ENCODE results near the gene LY86. TPM values are rescaled to one million over a fixed set of nuclear protein-coding genes. Genes with fewer than 3 reads are reported as not detected.

LY86 gene
- polyA plus RNA-seq, 1 of the 3 experiments (the other 2 are of a cell fraction): not detected

- Histone ChIP-seq H3K27ac (ENCODE audit: low read depth in 2 of 2, low read length in 1 of 2) (no peak overlapping the region), H3K4me3 (ENCODE audit: low read depth in 2 of 2, low read length in 1 of 2) (no peak overlapping the region), H3K4me1 (ENCODE audit: control insufficient read depth in 1 of 2, insufficient read depth in 2 of 2, low read depth in 1 of 2, low read length in 1 of 2) (no peaks in the 10 kb centered on the region), H3K4me2 (no peak overlapping the region), H3K9me2 (no peaks in the 10 kb centered on the region), H3K36me3 (replicated peaks in 1 of 2; ENCODE audit: control insufficient read depth in 1 of 2, insufficient read depth in 2 of 2, low read length in 1 of 2) (no peaks in the 10 kb centered on the region), H3K9me3 (no peaks in the 10 kb centered on the region), H2AFZ (ENCODE audit: low read depth) (no peak overlapping the region), H4K20me1 (ENCODE audit: insufficient read depth) (no peaks in the 10 kb centered on the region), H3K27me3 (ENCODE audit: insufficient read depth) (no peaks in the 10 kb centered on the region), H3K79me2 (ENCODE audit: insufficient read depth) (no peaks in the 10 kb centered on the region), H3F3A (replicated peaks; ENCODE audit: insufficient read depth) (no peaks in the 10 kb centered on the region), H3K9ac (no peak overlapping the region)
- 38% methylated on average over 7 of the region's 8 CpGs for WGBS (ENCODE audit: low lambda C conversion rate)
- no peak for DNase-seq
- POLR2A ChIA-PET: no interaction called here
- TF ChIP-seq RXRA (IDR thresholded peaks at IDR 0.05; ENCODE audit: borderline replicate concordance, low read depth) (no peak), POLR2AphosphoS5 (IDR thresholded peaks at IDR 0.05; ENCODE audit: low read depth, low read length) (no peak), NFIC (IDR thresholded peaks at IDR 0.05; ENCODE audit: borderline replicate concordance) (no peak), MAX (IDR thresholded peaks at IDR 0.05; ENCODE audit: low read depth) (no peak), FOSL2 (IDR thresholded peaks at IDR 0.05; ENCODE audit: borderline replicate concordance, low read depth) (no peak)
- CTCF ChIA-PET: interaction anchor here (0.6 to 1.2 kb wide), 3 partner anchors 32 to 626 kb away, joined by 3 to 4 read pairs (median 3); no protein-coding TSS in a partner anchor
These were observed 597 bp downstream of the LY86 start for GRCh38 chr6:6588924-6589709.

GRCh38 chr6:6590530-6590929 is 2.0 kb downstream of the LY86 start:
- DNase-seq: no peak
- TF ChIP-seq ELF1 (IDR thresholded peaks at IDR 0.05): no peak
- no peak for TF ChIP-seq FOXJ3 (CRISPR knock-in tag; IDR thresholded peaks at IDR 0.05)

GRCh38 chr6:6591778-6592465 is 3.4 kb downstream of the LY86 start:
- no peak overlapping the region for H3K27ac ChIP-seq (ENCODE audit: low read depth in 2 of 2, low read length in 1 of 2)
- H3K4me3 ChIP-seq (ENCODE audit: low read depth in 2 of 2, low read length in 1 of 2): no peak overlapping the region
- no peaks in the 10 kb centered on the region for H3K79me2 ChIP-seq (ENCODE audit: insufficient read depth)
- ChIA-PET POLR2A (no interaction called here), CTCF (no interaction called here)
- no peaks in the 10 kb centered on the region for H3K4me1 ChIP-seq (ENCODE audit: control insufficient read depth in 1 of 2, insufficient read depth in 2 of 2, low read depth in 1 of 2, low read length in 1 of 2)
- H3K27me3 ChIP-seq (ENCODE audit: insufficient read depth): no peaks in the 10 kb centered on the region
- no peak for DNase-seq
- H2AFZ ChIP-seq (ENCODE audit: low read depth): no peak overlapping the region
- H4K20me1 ChIP-seq (ENCODE audit: insufficient read depth): no peaks in the 10 kb centered on the region
- WGBS (ENCODE audit: low lambda C conversion rate): 13% methylated on average over 9 of the region's 9 CpGs
- H3K9me2 ChIP-seq: no peaks in the 10 kb centered on the region
- no peaks in the 10 kb centered on the region for H3K36me3 ChIP-seq (replicated peaks in 1 of 2; ENCODE audit: control insufficient read depth in 1 of 2, insufficient read depth in 2 of 2, low read length in 1 of 2)
- no peaks in the 10 kb centered on the region for H3K9me3 ChIP-seq
- no peak overlapping the region for H3K9ac ChIP-seq
- no peaks in the 10 kb centered on the region for H3F3A ChIP-seq (replicated peaks; ENCODE audit: insufficient read depth)
- H3K4me2 ChIP-seq: no peak overlapping the region
- no peak for TF ChIP-seq SMC3 (IDR thresholded peaks at IDR 0.05; ENCODE audit: low read depth, low read length)
- no peak for TF ChIP-seq RFX5 (IDR thresholded peaks at IDR 0.05; ENCODE audit: low read length)
- no peak for TF ChIP-seq FOSL2 (IDR thresholded peaks at IDR 0.05; ENCODE audit: borderline replicate concordance, low read depth)
- no peak for TF ChIP-seq TAF1 (IDR thresholded peaks at IDR 0.05; ENCODE audit: borderline replicate concordance, low read depth, low read length)
- no peak for TF ChIP-seq POLR2AphosphoS5 (IDR thresholded peaks at IDR 0.05; ENCODE audit: low read depth, low read length)
- no peak for TF ChIP-seq EZH2phosphoT487 (IDR thresholded peaks at IDR 0.05; ENCODE audit: borderline replicate concordance, low read depth)
- no peak for TF ChIP-seq RAD21 (IDR thresholded peaks at IDR 0.05; ENCODE audit: low read length)
- TF ChIP-seq TCF12 (IDR thresholded peaks at IDR 0.05): no peak
- no peak for TF ChIP-seq PBX3 (IDR thresholded peaks at IDR 0.05)
- no peak for TF ChIP-seq CTCF (IDR thresholded peaks at IDR 0.05)
- no peak for TF ChIP-seq FOXM1 (IDR thresholded peaks at IDR 0.05; ENCODE audit: low read depth)
- no peak for TF ChIP-seq USF2 (IDR thresholded peaks at IDR 0.05; ENCODE audit: borderline replicate concordance, low read depth, low read length)
- no peak for TF ChIP-seq GATA2 (CRISPR knock-in tag; IDR thresholded peaks at IDR 0.05)

More at GRCh38 chr6:6590530-6590929, 2.0 kb downstream of the LY86 start:
- no peak overlapping the region for H3K4me2 ChIP-seq
- H3K9me2 ChIP-seq: no peaks in the 10 kb centered on the region
- no peaks in the 10 kb centered on the region for H3K9me3 ChIP-seq
- H2AFZ ChIP-seq (ENCODE audit: low read depth): no peak overlapping the region
- no peak overlapping the region for H3K9ac ChIP-seq
- no peak overlapping the region for H3K4me3 ChIP-seq (ENCODE audit: low read depth in 2 of 2, low read length in 1 of 2)
- no peaks in the 10 kb centered on the region for H4K20me1 ChIP-seq (ENCODE audit: insufficient read depth)
- no peaks in the 10 kb centered on the region for H3K79me2 ChIP-seq (ENCODE audit: insufficient read depth)
- H3K4me1 ChIP-seq (ENCODE audit: control insufficient read depth in 1 of 2, insufficient read depth in 2 of 2, low read depth in 1 of 2, low read length in 1 of 2): no peaks in the 10 kb centered on the region
- no peaks in the 10 kb centered on the region for H3K27me3 ChIP-seq (ENCODE audit: insufficient read depth)
- H3K36me3 ChIP-seq (replicated peaks in 1 of 2; ENCODE audit: control insufficient read depth in 1 of 2, insufficient read depth in 2 of 2, low read length in 1 of 2): no peaks in the 10 kb centered on the region
- H3K27ac ChIP-seq (ENCODE audit: low read depth in 2 of 2, low read length in 1 of 2): no peak overlapping the region
- ChIA-PET POLR2A (no interaction called here), CTCF (no interaction called here)
- no peaks in the 10 kb centered on the region for H3F3A ChIP-seq (replicated peaks; ENCODE audit: insufficient read depth)
- WGBS (ENCODE audit: low lambda C conversion rate): 11% methylated on average over 2 of the region's 2 CpGs
